ENCODE measurements around the gene SNTB2. TPM values are rescaled to one million over a fixed set of nuclear protein-coding genes. Genes with fewer than 3 reads are reported as not detected.

SNTB2 gene
- total and polyA plus RNA-seq, 2 of the 4 experiments (the other 2 are of a cell fraction) = 23.5 to 47.5 TPM

GRCh38 chr16:69324013-69324531 is 137.1 kb downstream of the SNTB2 start:
- in situ Hi-C loops (cut with MboI; ENCODE audit: low sequenced_read_pairs) = no loop called here
- H3K4me3 ChIP-seq (ENCODE audit: insufficient read depth, low read depth, low read length) = no peak overlapping the region
- no peak overlapping the region for H3K14ac ChIP-seq (replicated peaks; ENCODE audit: low read depth, low read length)
- no peak overlapping the region for H2AK9ac ChIP-seq (replicated peaks; ENCODE audit: low read depth, low read length, poor library complexity)
- H4K91ac ChIP-seq (ENCODE audit: insufficient read depth, low read depth, low read length) = no peak overlapping the region
- H3K4me2 ChIP-seq (ENCODE audit: low read depth, low read length) = no peak overlapping the region
- no peak overlapping the region for H4K5ac ChIP-seq (ENCODE audit: low read depth, low read length)
- H2BK120ac ChIP-seq (ENCODE audit: low read depth, low read length) = no peak overlapping the region
- no peaks in the 10 kb centered on the region for H3K27me3 ChIP-seq (ENCODE audit: control insufficient read depth, insufficient read depth, low read length)
- peaks cover 13% of the 10 kb centered on the region for H3K9me1 ChIP-seq (ENCODE audit: insufficient read depth, low read length)
- WGBS, 2 experiments (ENCODE audit: extremely low coverage in 2 of 2, insufficient read length in 1 of 2) = 100% methylated on average over 2 of the region's 8 CpGs; no CpG with 5 or more reads in 1 of the 2 experiments
- H3K4me1 ChIP-seq (ENCODE audit: control insufficient read depth, insufficient read depth, low read length) = peaks cover 6% of the 10 kb centered on the region
- H2BK5ac ChIP-seq (ENCODE audit: low read depth, low read length, poor library complexity, severe bottlenecking) = no peak overlapping the region
- H3K9me3 ChIP-seq (ENCODE audit: control insufficient read depth, insufficient read depth, low read length) = no peaks in the 10 kb centered on the region
- no peak overlapping the region for H3K23ac ChIP-seq (ENCODE audit: low read depth, low read length)
- ChIA-PET CTCF (interaction anchor here (0.5 kb wide), 1 partner anchor 167 kb away, joined by 3 read pairs; no protein-coding TSS in a partner anchor), POLR2A (ENCODE audit: unreplicated experiment) (no interaction called here)
- H3K4ac ChIP-seq (ENCODE audit: low read depth, low read length) = no peak overlapping the region
- H2BK20ac ChIP-seq (ENCODE audit: low read depth, low read length) = no peak overlapping the region
- H3K79me1 ChIP-seq (ENCODE audit: low read depth in 1 of 2, low read length in 2 of 2) = peaks cover 39 to 86% of the 10 kb centered on the region in 2 experiments
- BruUV-seq (replicated peaks) = no TSS peak
- no peak overlapping the region for H3K9ac ChIP-seq (ENCODE audit: low read depth, low read length)
- no peak overlapping the region for H3K27ac ChIP-seq (ENCODE audit: insufficient read depth, low read length)
- DNase-seq (no peak), ATAC-seq (ENCODE audit: low read depth) (no peak)
- no peak for TF ChIP-seq RAD21 (IDR thresholded peaks at IDR 0.05; ENCODE audit: low read length)
- intact Hi-C loops (cut with micrococcal nuclease) = no loop called here
- no peak overlapping the region for H2AFZ ChIP-seq (replicated peaks; ENCODE audit: low read length, poor library complexity)
- H3K18ac ChIP-seq (ENCODE audit: low read depth, low read length) = no peak overlapping the region
- no peak overlapping the region for H4K8ac ChIP-seq (ENCODE audit: low read depth in 2 of 2, low read length in 2 of 2)
- no peak overlapping the region for H3K56ac ChIP-seq (ENCODE audit: extremely low read depth, insufficient read depth, low read length)
- H3K36me3 ChIP-seq (ENCODE audit: control insufficient read depth, insufficient read depth, low read length) = peaks cover 73% of the 10 kb centered on the region
- peaks cover 64% of the 10 kb centered on the region for H4K20me1 ChIP-seq (ENCODE audit: insufficient read depth, low read length)
- dilution Hi-C loops (cut with HindIII; ENCODE audit: low sequenced_read_pairs, unreplicated experiment) = no loop called here
- H2AK5ac ChIP-seq (ENCODE audit: low read depth, low read length) = no peak overlapping the region
- H2BK15ac ChIP-seq (ENCODE audit: low read depth, low read length) = no peak overlapping the region

Measured in IMR-90 (cell line).